Keratinocyte (primary cell): ENCODE results near the gene KCNJ8. TPM values are rescaled to one million over a fixed set of nuclear protein-coding genes. Genes with fewer than 3 reads are reported as not detected.

Experiments
- DNase-seq: peaks from one replicate; pipeline ENCODE4 v3.0.0-alpha.2; 2011; ENCODE audit warnings: low read depth, missing footprints, low spot score
- FAIRE-seq: peaks from 2 replicates; lab custom pipeline; 2011; peaks lifted over from hg19 to GRCh38; lab: Jason Lieb, UNC
- H2AFZ ChIP-seq: 2 replicates; pipeline ENCODE4 v1.6.0; 2012; ENCODE audit warnings: low read length, control low read depth, inconsistent platforms; ENCODE audit not compliant: control insufficient read depth
- H3K27ac ChIP-seq: 2 replicates; pipeline ENCODE4 v1.5.1; 2011; ENCODE audit warnings: low read length; ENCODE audit not compliant: control insufficient read depth, insufficient read depth
- H3K27me3 ChIP-seq: 3 replicates; pipeline ENCODE4 v1.6.0; 2011; ENCODE audit warnings: low read length; ENCODE audit not compliant: control insufficient read depth, insufficient read depth; ENCODE audit errors: extremely low read depth
- H3K36me3 ChIP-seq, 2 experiments: 2 replicates in 1 of 2; 3 replicates in 1 of 2; pipeline ENCODE4 v1.5.1; 2011; ENCODE audit warnings: low read length in 2 of 2, mild to moderate bottlenecking in 1 of 2; ENCODE audit not compliant: control insufficient read depth in 2 of 2, insufficient read depth in 2 of 2; ENCODE audit errors: extremely low read depth in 1 of 2
- H3K4me1 ChIP-seq: 3 replicates; pipeline ENCODE4 v1.5.1; 2011; ENCODE audit warnings: low read length; ENCODE audit not compliant: control insufficient read depth, insufficient read depth; ENCODE audit errors: extremely low read depth
- H3K4me2 ChIP-seq: 3 replicates; pipeline ENCODE4 v1.6.0; 2011; ENCODE audit warnings: low read depth, low read length; ENCODE audit not compliant: control insufficient read depth, insufficient read depth; ENCODE audit errors: extremely low read depth
- H3K4me3 ChIP-seq, 3 experiments: fragments of 200-600 bp in 1 of 3; sonication (generic) in 1 of 3; 2 replicates in 2 of 3; 3 replicates in 1 of 3; pipeline ENCODE4 v1.5.1; 2011 to 2016; ENCODE audit warnings: low read length in 3 of 3, mild to moderate bottlenecking in 3 of 3, control low read depth in 2 of 3, inconsistent platforms in 1 of 3, low read depth in 1 of 3, mixed read lengths in 1 of 3, mixed run types in 1 of 3, moderate library complexity in 1 of 3; ENCODE audit not compliant: control insufficient read depth in 2 of 3, insufficient read depth in 2 of 3; ENCODE audit errors: extremely low read depth in 1 of 3
- H3K79me2 ChIP-seq: 2 replicates; pipeline ENCODE4 v1.6.0; 2012; ENCODE audit warnings: low read length; ENCODE audit not compliant: control insufficient read depth, insufficient read depth
- H3K9ac ChIP-seq: 3 replicates; pipeline ENCODE4 v1.6.0; 2011; ENCODE audit warnings: low read length; ENCODE audit not compliant: control insufficient read depth, insufficient read depth; ENCODE audit errors: extremely low read depth
- H3K9me1 ChIP-seq: 3 replicates; pipeline ENCODE4 v1.6.0; 2011; ENCODE audit warnings: low read length; ENCODE audit not compliant: control insufficient read depth, insufficient read depth; ENCODE audit errors: extremely low read depth
- H3K9me3 ChIP-seq: 2 replicates; pipeline ENCODE4 v1.5.1; 2012; ENCODE audit warnings: low read depth, low read length; ENCODE audit not compliant: control insufficient read depth
- H4K20me1 ChIP-seq: 3 replicates; pipeline ENCODE4 v1.6.0; 2011; ENCODE audit warnings: low read length; ENCODE audit not compliant: control insufficient read depth, insufficient read depth; ENCODE audit errors: extremely low read depth
- EZH2 ChIP-seq: IDR thresholded peaks from one replicate; pipeline ENCODE4 v1.6.1; 2012; ENCODE audit warnings: inconsistent platforms, mild to moderate bottlenecking, low read length, moderate library complexity
- dilution Hi-C: fragments of 300-500 bp; cut with MboI; formaldehyde crosslinking; loops from one replicate; pipeline ENCODE4 v1.7.0; 2020; ENCODE audit warnings: low sequenced_read_pairs; ENCODE audit not compliant: extremely low pct_ligation_motif_present
- polyA plus RNA-seq, 5 experiments: library from polyadenylated mRNA; depleted of rRNA in 3 of 5; stranded (reverse) in 3 of 5; stranded (forward) in 1 of 5; unstranded in 1 of 5; fragments of >200 nt; gene quantifications; 1 replicate in 1 of 5; 2 replicates in 3 of 5; 3 replicates in 1 of 5; pipeline versions ENCODE4 v1.2.1 to v1.2.3, GENCODE V29; 2011 to 2012; ENCODE audit warnings: missing spikeins in 2 of 5, low read depth in 1 of 5, low replicate concordance in 1 of 5
- TF ChIP-seq, protein P1 (sequence below), 3 experiments: IDR thresholded peaks in 1 of 3; conservative IDR thresholded peaks in 1 of 3; optimal IDR thresholded peaks in 1 of 3; 2 replicates in 2 of 3; 3 replicates in 1 of 3; pipeline versions ENCODE3 to v1.5.1; 2011; ENCODE audit warnings: low read length in 3 of 3, mild to moderate bottlenecking in 3 of 3, moderate library complexity in 2 of 3, control low read depth in 1 of 3, inconsistent platforms in 1 of 3; ENCODE audit not compliant: insufficient read depth in 2 of 3; ENCODE audit errors: extremely low read depth in 1 of 3

Gene KCNJ8
- polyA plus RNA-seq, 1 donor (not counting 4 experiments of a cell fraction or from before 2014, with no cell fraction given), result not detected

DNA sequence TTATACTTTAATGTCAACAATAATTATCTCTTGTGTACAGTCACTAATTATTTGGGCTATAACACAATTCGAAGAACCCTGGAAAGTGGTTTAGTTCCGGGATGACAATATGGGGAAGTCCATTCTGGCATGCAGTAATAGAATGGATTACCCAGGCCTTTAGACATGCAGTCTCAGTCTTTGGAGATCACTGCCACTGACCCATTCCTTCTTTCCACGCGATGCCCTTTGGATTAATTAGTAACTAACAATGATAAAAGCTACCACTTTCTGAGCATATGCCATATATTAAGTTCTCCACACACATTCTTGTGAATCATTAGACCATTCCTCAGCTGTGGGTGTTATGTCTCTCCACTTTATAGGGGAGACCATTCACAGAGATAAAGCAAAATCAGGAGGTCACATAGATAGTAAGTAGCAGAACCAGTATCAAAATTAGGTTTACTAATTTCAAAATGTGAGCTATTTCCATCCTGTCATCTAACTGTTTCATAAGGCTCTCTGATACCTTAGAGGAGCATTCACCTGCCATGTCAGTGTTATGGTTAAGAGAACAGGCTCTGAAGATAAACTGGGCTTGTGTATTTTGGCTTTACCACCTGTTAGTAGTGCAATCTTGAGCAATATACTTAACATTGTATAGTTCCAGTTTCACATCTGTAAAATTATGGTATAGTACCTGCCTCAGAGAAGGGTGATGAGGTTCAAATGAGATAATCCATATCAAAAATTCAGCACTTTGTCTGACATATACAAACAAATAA is 27.2 kb upstream of the KCNJ8 start:
- Histone ChIP-seq H3K27me3 (no peaks in the 10 kb centered on the region), H3K79me2 (no peaks in the 10 kb centered on the region), H3K9me3 (no peaks in the 10 kb centered on the region), H3K27ac (no peak overlapping the region), H3K4me1 (no peaks in the 10 kb centered on the region), H3K9ac (no peak overlapping the region), H4K20me1 (no peaks in the 10 kb centered on the region), H3K4me2 (no peak overlapping the region), H3K36me3 (no peaks in the 10 kb centered on the region), H3K9me1 (no peaks in the 10 kb centered on the region), H2AFZ (no peak overlapping the region), H3K4me3 (no peak overlapping the region)
- dilution Hi-C loops, result no loop called here
- no peak for DNase-seq
- TF ChIP-seq EZH2, result no peak
- TF ChIP-seq, protein P1, sequence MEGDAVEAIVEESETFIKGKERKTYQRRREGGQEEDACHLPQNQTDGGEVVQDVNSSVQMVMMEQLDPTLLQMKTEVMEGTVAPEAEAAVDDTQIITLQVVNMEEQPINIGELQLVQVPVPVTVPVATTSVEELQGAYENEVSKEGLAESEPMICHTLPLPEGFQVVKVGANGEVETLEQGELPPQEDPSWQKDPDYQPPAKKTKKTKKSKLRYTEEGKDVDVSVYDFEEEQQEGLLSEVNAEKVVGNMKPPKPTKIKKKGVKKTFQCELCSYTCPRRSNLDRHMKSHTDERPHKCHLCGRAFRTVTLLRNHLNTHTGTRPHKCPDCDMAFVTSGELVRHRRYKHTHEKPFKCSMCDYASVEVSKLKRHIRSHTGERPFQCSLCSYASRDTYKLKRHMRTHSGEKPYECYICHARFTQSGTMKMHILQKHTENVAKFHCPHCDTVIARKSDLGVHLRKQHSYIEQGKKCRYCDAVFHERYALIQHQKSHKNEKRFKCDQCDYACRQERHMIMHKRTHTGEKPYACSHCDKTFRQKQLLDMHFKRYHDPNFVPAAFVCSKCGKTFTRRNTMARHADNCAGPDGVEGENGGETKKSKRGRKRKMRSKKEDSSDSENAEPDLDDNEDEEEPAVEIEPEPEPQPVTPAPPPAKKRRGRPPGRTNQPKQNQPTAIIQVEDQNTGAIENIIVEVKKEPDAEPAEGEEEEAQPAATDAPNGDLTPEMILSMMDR (optimal IDR thresholded peaks at IDR 0.05 in 1 of 3, IDR thresholded peaks at IDR 0.05 in 1 of 3, conservative IDR thresholded peaks at IDR 0.05 in 1 of 3; ENCODE audit: extremely low read depth in 1 of 3, insufficient read depth in 2 of 3, low read length in 3 of 3), result no peak
- FAIRE-seq, result no peak

DNA sequence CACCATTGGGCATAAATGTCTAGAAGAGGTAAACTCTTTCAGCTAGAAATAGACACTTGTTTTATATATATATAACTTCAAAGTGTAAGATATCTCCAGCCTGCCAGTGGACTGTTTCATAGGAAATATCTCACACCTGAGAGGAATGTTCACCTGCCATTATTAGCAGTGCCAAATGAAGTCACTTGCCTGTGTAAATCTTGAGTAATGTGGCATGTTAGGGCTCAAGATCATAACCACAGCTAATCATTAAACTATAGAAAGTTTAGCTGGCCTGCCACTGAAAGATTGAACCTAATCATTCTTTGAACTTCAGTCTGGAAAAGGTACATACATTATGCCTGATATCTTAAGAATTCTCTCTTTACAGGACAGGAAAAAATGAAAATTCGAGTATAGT is 25.5 kb upstream of the KCNJ8 start:
- H3K4me1 ChIP-seq, result no peaks in the 10 kb centered on the region
- no peak overlapping the region for H3K9ac ChIP-seq
- H2AFZ ChIP-seq, result no peak overlapping the region
- no peaks in the 10 kb centered on the region for H4K20me1 ChIP-seq
- dilution Hi-C loops, result no loop called here
- no peak overlapping the region for H3K4me2 ChIP-seq
- H3K9me3 ChIP-seq, result no peaks in the 10 kb centered on the region
- no peaks in the 10 kb centered on the region for H3K36me3 ChIP-seq
- H3K4me3 ChIP-seq, result no peak overlapping the region
- H3K79me2 ChIP-seq, result no peaks in the 10 kb centered on the region
- H3K9me1 ChIP-seq, result no peaks in the 10 kb centered on the region
- no peaks in the 10 kb centered on the region for H3K27me3 ChIP-seq
- FAIRE-seq, result no peak
- no peak overlapping the region for H3K27ac ChIP-seq
- no peak for DNase-seq
- TF ChIP-seq EZH2, result no peak
- TF ChIP-seq, protein P1 (optimal IDR thresholded peaks at IDR 0.05 in 1 of 3, IDR thresholded peaks at IDR 0.05 in 1 of 3, conservative IDR thresholded peaks at IDR 0.05 in 1 of 3; ENCODE audit: extremely low read depth in 1 of 3, insufficient read depth in 2 of 3, low read length in 3 of 3), result no peak
